Smooth muscle cell (in vitro differentiated cells): ENCODE data around the gene DTNBP1. TPM values are rescaled to one million over a fixed set of nuclear protein-coding genes. Genes with fewer than 3 reads are reported as not detected.

Source experiments
- DNase-seq: peaks from one replicate; lab custom pipeline; 2025; ENCODE audit not compliant: unreplicated experiment; lab: John Stamatoyannopoulos, UW
- H2AFZ ChIP-seq: fragments of 200-600 bp; sonication (generic); 2 replicates; pipeline ENCODE4 v1.6.0; 2016; ENCODE audit warnings: antibody characterized with exemption, low read depth, mild to moderate bottlenecking
- H3F3A ChIP-seq: fragments of 200-600 bp; sonication (generic); 2 replicates; pipeline ENCODE4 v1.6.0; 2017; ENCODE audit warnings: antibody characterized with exemption, low read depth
- H3K27ac ChIP-seq: fragments of 200-600 bp; sonication (generic); 2 replicates; pipeline ENCODE4 v1.5.1; 2016; ENCODE audit warnings: low read depth, mild to moderate bottlenecking
- H3K27me3 ChIP-seq: fragments of 200-600 bp; sonication (generic); 2 replicates; pipeline ENCODE4 v1.6.1; 2016; ENCODE audit warnings: low read depth, mild to moderate bottlenecking
- H3K36me3 ChIP-seq: fragments of 200-600 bp; sonication (generic); 2 replicates; pipeline ENCODE4 v1.5.1; 2016; ENCODE audit warnings: low read depth
- H3K4me1 ChIP-seq: fragments of 200-600 bp; sonication (generic); 2 replicates; pipeline ENCODE4 v1.5.1; 2016; ENCODE audit warnings: low read depth
- H3K4me2 ChIP-seq: fragments of 200-600 bp; sonication (generic); 2 replicates; pipeline ENCODE4 v1.6.0; 2016; ENCODE audit warnings: mild to moderate bottlenecking
- H3K4me3 ChIP-seq: fragments of 200-600 bp; sonication (generic); 2 replicates; pipeline ENCODE4 v1.5.1; 2016; ENCODE audit warnings: mild to moderate bottlenecking
- H3K79me2 ChIP-seq: fragments of 200-600 bp; sonication (generic); 2 replicates; pipeline ENCODE4 v1.6.0; 2016; ENCODE audit warnings: low read depth, mild to moderate bottlenecking
- H3K9ac ChIP-seq: fragments of 200-600 bp; sonication (generic); 2 replicates; pipeline ENCODE4 v1.6.0; 2016; ENCODE audit warnings: low read depth
- H3K9me3 ChIP-seq: fragments of 200-600 bp; sonication (generic); replicated peaks from 2 replicates; pipeline ENCODE4 v1.5.1; 2016; ENCODE audit warnings: low read depth
- H4K20me1 ChIP-seq: fragments of 200-600 bp; sonication (generic); 2 replicates; pipeline ENCODE4 v1.6.0; 2016; ENCODE audit warnings: low read depth
- WGBS: methylation state at CpG from one replicate; pipeline ENCODE4 v1.1.7; 2016; ENCODE audit warnings: low lambda C conversion rate; 5-methylcytosine and 5-hydroxymethylcytosine counted together
- polyA plus RNA-seq: library from polyadenylated mRNA; unstranded; fragments of >200 nt; fragmentation: Nextera tagmentation; extraction: Ambion mirVana; gene quantifications from 2 replicates; pipeline ENCODE4 v1.2.1, GENCODE V29; 2016
- total RNA-seq: library from RNA; depleted of rRNA; stranded (reverse); fragments of >200 nt; gene quantifications from 2 replicates; pipeline ENCODE4 v1.2.3, GENCODE V29; 2014
- TF ChIP-seq, protein P1 (sequence below): fragments of 200-600 bp; sonication (generic); IDR thresholded peaks from 2 replicates; pipeline ENCODE4 v1.5.1; 2017; ENCODE audit warnings: borderline replicate concordance, mild to moderate bottlenecking, antibody characterized with exemption; ENCODE audit not compliant: insufficient read depth, poor library complexity, severe bottlenecking

DTNBP1 gene
- total and polyA plus RNA-seq, 2 experiments from 2014 or later, result 11.9 to 24.2 TPM

DNA sequence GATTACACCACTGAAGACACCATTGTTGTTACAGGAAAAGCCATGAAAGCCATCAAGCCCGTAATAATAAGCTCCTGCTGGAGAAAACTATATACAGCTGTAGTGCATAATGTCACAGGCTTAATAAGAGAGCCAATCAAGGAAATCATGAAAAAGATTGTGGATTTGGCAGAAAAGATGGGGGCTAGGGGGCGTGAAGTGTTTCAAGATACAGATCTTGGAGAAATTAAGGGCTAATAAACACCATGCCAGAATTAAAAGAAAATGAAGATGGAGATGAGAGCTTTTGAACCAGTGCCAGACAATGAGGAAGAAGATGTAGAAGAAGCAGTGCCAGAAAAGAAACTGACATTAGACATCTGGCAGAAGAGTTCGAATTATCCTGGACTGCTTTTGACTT is 43.2 kb upstream of the DTNBP1 start:
- Histone ChIP-seq H3K36me3 (no peaks in the 10 kb centered on the region), H4K20me1 (no peaks in the 10 kb centered on the region), H3K27me3 (no peaks in the 10 kb centered on the region), H3K4me3 (no peak overlapping the region), H3K4me2 (no peak overlapping the region), H3K9me3 (no peaks in the 10 kb centered on the region), H3K27ac (no peak overlapping the region), H2AFZ (no peak overlapping the region), H3K4me1 (no peaks in the 10 kb centered on the region), H3K79me2 (no peaks in the 10 kb centered on the region), H3K9ac (no peak overlapping the region), H3F3A (no peaks in the 10 kb centered on the region)
- WGBS, result 69% methylated on average over 3 of the region's 3 CpGs
- DNase-seq, result no peak
- TF ChIP-seq, protein P1, sequence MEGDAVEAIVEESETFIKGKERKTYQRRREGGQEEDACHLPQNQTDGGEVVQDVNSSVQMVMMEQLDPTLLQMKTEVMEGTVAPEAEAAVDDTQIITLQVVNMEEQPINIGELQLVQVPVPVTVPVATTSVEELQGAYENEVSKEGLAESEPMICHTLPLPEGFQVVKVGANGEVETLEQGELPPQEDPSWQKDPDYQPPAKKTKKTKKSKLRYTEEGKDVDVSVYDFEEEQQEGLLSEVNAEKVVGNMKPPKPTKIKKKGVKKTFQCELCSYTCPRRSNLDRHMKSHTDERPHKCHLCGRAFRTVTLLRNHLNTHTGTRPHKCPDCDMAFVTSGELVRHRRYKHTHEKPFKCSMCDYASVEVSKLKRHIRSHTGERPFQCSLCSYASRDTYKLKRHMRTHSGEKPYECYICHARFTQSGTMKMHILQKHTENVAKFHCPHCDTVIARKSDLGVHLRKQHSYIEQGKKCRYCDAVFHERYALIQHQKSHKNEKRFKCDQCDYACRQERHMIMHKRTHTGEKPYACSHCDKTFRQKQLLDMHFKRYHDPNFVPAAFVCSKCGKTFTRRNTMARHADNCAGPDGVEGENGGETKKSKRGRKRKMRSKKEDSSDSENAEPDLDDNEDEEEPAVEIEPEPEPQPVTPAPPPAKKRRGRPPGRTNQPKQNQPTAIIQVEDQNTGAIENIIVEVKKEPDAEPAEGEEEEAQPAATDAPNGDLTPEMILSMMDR, result no peak

DNA sequence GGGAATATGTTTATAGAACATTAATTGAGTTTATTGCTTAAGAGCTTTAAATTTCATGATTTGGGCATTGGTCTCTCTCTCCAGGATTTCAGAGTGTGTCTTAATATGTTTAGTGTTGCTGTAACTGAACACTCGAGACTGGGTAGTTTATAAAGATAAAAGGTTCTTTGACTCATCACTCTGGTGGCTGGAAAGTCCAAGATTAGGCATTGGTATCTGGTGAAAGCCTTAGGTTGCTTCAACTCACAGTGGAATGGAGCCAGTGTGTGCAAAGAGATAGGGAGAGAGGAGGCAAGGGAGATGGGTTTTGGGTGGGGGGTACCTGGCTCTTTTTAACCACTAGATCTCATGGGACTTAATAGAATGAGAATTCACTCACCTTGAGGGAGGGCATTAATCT is 35.6 kb upstream of the DTNBP1 start:
- H3K36me3 ChIP-seq, result no peaks in the 10 kb centered on the region
- H3K27me3 ChIP-seq, result no peaks in the 10 kb centered on the region
- H3K4me3 ChIP-seq, result no peak overlapping the region
- H3K27ac ChIP-seq, result no peak overlapping the region
- no peak overlapping the region for H3K9ac ChIP-seq
- TF ChIP-seq, protein P1, result no peak
- DNase-seq, result no peak
- H4K20me1 ChIP-seq, result no peaks in the 10 kb centered on the region
- H2AFZ ChIP-seq, result no peak overlapping the region
- H3F3A ChIP-seq, result no peaks in the 10 kb centered on the region
- no peaks in the 10 kb centered on the region for H3K79me2 ChIP-seq
- WGBS, result 9% methylated on average over 1 of the region's 1 CpG
- no peaks in the 10 kb centered on the region for H3K9me3 ChIP-seq
- H3K4me2 ChIP-seq, result no peak overlapping the region
- H3K4me1 ChIP-seq, result no peaks in the 10 kb centered on the region

DNA sequence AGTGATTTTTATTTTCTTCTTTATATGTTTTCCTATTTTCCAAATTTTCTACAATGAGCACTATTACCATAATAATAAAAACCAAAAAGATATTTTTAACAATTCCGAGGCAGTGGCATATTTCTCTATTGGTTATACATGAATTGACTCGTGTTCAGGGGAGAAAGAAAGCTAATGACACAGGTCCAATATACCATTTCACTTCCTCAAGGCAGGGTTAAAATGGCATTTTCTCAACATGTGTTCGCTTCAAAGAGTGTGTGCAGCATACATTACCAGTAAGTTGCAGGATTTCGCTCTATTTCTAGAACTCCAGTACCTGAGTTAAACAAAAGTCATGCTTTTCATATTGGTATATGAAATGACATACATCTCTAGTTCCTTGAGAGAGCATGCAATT is 35.1 kb upstream of the DTNBP1 start:
- WGBS, result 95% methylated on average over 4 of the region's 4 CpGs
- TF ChIP-seq, protein P1, result no peak
- Histone ChIP-seq H3K27ac (no peak overlapping the region), H3K4me1 (no peaks in the 10 kb centered on the region), H3K9me3 (no peaks in the 10 kb centered on the region), H4K20me1 (no peaks in the 10 kb centered on the region), H3K27me3 (no peaks in the 10 kb centered on the region), H3K36me3 (no peaks in the 10 kb centered on the region), H3K79me2 (no peaks in the 10 kb centered on the region), H3K4me2 (no peak overlapping the region), H3F3A (no peaks in the 10 kb centered on the region), H3K4me3 (no peak overlapping the region), H2AFZ (no peak overlapping the region), H3K9ac (no peak overlapping the region)
- no peak for DNase-seq

DNA sequence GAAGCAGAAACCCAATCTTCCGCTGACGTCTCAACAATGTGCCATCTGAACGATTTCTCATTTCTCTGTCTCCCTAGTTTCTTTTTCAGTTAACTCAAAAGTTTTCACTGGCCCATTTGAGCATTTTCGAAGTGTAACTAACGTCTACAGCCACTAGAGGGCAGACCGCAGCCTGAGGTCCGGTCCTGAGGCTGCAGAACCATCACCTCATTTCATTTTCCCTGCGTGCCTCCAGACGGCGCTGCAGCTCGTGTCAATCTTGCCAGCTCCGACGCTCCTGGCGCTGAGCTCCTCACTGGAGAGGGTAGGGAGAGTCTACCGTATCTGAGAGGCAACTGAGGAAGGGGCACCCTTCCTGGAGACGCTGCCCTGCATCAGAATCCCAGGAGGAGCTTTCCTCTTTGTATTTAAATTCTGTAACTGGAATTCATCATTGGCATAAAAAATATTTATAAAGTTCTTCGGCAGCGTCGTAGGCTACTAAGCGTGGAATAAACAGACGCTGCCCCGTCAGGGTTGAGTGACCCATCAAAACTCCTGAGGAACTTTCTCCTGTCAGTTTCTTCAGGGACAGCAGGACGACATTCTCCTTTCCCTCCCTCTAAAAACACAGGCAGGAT is 28.5 kb upstream of the DTNBP1 start:
- Histone ChIP-seq H3K4me1 (no peaks in the 10 kb centered on the region), H3K36me3 (no peaks in the 10 kb centered on the region), H2AFZ (peak overlapping the region; percentile 62), H3K9me3 (no peaks in the 10 kb centered on the region), H4K20me1 (no peaks in the 10 kb centered on the region), H3K4me3 (peak overlapping the region; percentile 21), H3F3A (no peaks in the 10 kb centered on the region), H3K27me3 (no peaks in the 10 kb centered on the region), H3K4me2 (peak overlapping the region; percentile 70), H3K79me2 (no peaks in the 10 kb centered on the region), H3K27ac (no peak overlapping the region), H3K9ac (no peak overlapping the region)
- TF ChIP-seq, protein P1, result peak; percentile 100
- 25% methylated on average over 23 of the region's 23 CpGs for WGBS
- peak; percentile 28 for DNase-seq
